Gastroesophageal sphincter (tissue), 4 donors: ENCODE data around the gene RNF144A. TPM values are rescaled to one million over a fixed set of nuclear protein-coding genes. Genes with fewer than 3 reads are reported as not detected.

ENCODE experiments used
- ATAC-seq: fragments of 150-250 bp; one replicate; pipeline ENCODE4 v1.9.1; 2016; ENCODE audit warnings: mild to moderate bottlenecking, moderate library complexity
- H3K27ac ChIP-seq, 4 donors: fragments of 200-600 bp; sonication (generic) in 3 of 4; 1 replicate in 3 of 4; 2 replicates in 1 of 4; pipeline ENCODE4 v1.5.1; 2016 to 2019
- H3K27me3 ChIP-seq: fragments of 200-600 bp; sonication (generic); one replicate; pipeline ENCODE4 v1.5.1; 2019
- H3K36me3 ChIP-seq, 2 donors: fragments of 200-600 bp; sonication (generic); one replicate each; pipeline ENCODE4 v1.5.1; 2019; ENCODE audit warnings: control low read depth in 1 of 2
- H3K4me1 ChIP-seq, 3 donors: fragments of 200-600 bp; sonication (generic); 1 replicate in 2 of 3; 2 replicates in 1 of 3; pipeline ENCODE4 v1.5.1; 2016 to 2019; ENCODE audit warnings: control low read depth in 2 of 3
- H3K4me3 ChIP-seq, 2 donors: fragments of 200-600 bp; sonication (generic); one replicate each; pipeline ENCODE4 v1.5.1; 2019; ENCODE audit warnings: mild to moderate bottlenecking in 1 of 2, moderate library complexity in 1 of 2
- H3K9me3 ChIP-seq, 3 donors: fragments of 200-600 bp; sonication (generic); one replicate each; pipeline ENCODE4 v1.5.1; 2017 to 2019; ENCODE audit warnings: control low read depth in 2 of 3
- CTCF ChIP-seq, 4 experiments: fragments of 200-600 bp in 2 of 4; fragments of 450-650 bp in 2 of 4; sonication (generic) in 1 of 4; IDR thresholded peaks; one replicate each; pipeline ENCODE4 v1.5.1; 2017 to 2019; ENCODE audit warnings: antibody characterized with exemption in 4 of 4, mild to moderate bottlenecking in 2 of 4, moderate library complexity in 2 of 4
- EP300 ChIP-seq: sonication (generic); formaldehyde crosslinking; IDR thresholded peaks from one replicate; pipeline ENCODE4 v1.6.1; 2017; ENCODE audit warnings: antibody characterized with exemption, mild to moderate bottlenecking
- POLR2A ChIP-seq, 2 donors: fragments of 450-650 bp; IDR thresholded peaks; one replicate each; pipeline ENCODE4 v1.6.1; 2017; ENCODE audit warnings: antibody characterized with exemption in 2 of 2, mild to moderate bottlenecking in 2 of 2, moderate library complexity in 1 of 2
- POLR2AphosphoS5 ChIP-seq: sonication (generic); formaldehyde crosslinking; IDR thresholded peaks from one replicate; pipeline ENCODE4 v1.6.1; 2017; ENCODE audit warnings: antibody characterized with exemption
- WGBS, 2 donors: methylation state at CpG; one replicate each; pipeline ENCODE4 v1.1.5; 2018; ENCODE audit warnings: low coverage in 1 of 2; 5-methylcytosine and 5-hydroxymethylcytosine counted together
- total RNA-seq, 4 donors: library from RNA; depleted of rRNA; stranded (reverse); fragments of >200 nt; gene quantifications; one replicate each; pipeline ENCODE4 v1.1.0, GENCODE V29; 2016

RNF144A gene
- total RNA-seq, 4 donors from 2014 or later = 7.2 to 12.9 (median 8.8) TPM

DNA sequence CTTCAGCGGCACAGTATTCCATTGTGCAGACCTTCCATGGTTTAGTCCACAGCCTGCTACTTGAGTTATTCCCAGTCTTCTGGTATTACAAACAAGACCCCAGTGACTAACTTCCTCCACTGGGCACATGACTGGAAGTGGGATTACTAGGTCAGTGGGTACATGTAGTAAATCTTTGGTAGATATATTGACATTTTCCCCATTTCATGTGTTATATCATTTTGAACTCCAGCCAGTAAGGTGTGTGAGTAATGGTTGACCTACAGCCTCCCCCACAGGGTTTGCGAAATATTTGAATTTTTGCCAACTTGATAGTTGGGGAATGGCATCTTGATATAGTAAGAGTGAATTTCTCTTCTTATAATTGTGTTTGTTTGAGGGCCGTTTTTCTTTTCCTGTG is 58.8 kb downstream of the RNF144A start:
- Histone ChIP-seq H3K4me3 (no peak overlapping the region), H3K4me1 (peaks cover 0 to 14% (median 0%) of the 10 kb centered on the region in 3 donors), H3K36me3 (no peaks in the 10 kb centered on the region), H3K27ac (no peak overlapping the region), H3K9me3 (no peaks in the 10 kb centered on the region), H3K27me3 (no peaks in the 10 kb centered on the region)
- ATAC-seq = no peak
- 86 to 97% methylated on average over 3 of the region's 3 CpGs for WGBS, 2 donors
- no peak for TF ChIP-seq CTCF (IDR thresholded peaks at IDR 0.05)
- TF ChIP-seq POLR2A (IDR thresholded peaks at IDR 0.05) = no peak
- TF ChIP-seq POLR2AphosphoS5 = no peak
- no peak for TF ChIP-seq EP300

GRCh38 chr2:6977113-6977741 is 60.0 kb downstream of the RNF144A start:
- 33 to 57% methylated on average over 9 of the region's 9 CpGs for WGBS, 2 donors
- peaks cover 0 to 14% (median 0%) of the 10 kb centered on the region in 3 donors for H3K4me1 ChIP-seq
- TF ChIP-seq POLR2A (IDR thresholded peaks at IDR 0.05) (no peak), CTCF (IDR thresholded peaks at IDR 0.05) (no peak), POLR2AphosphoS5 (no peak), EP300 (no peak)
- peak; percentile 78 for ATAC-seq
- H3K27me3 ChIP-seq = no peaks in the 10 kb centered on the region
- no peaks in the 10 kb centered on the region for H3K36me3 ChIP-seq
- H3K9me3 ChIP-seq = no peaks in the 10 kb centered on the region
- peak overlapping the region in 3 of 4 donors; percentile 12 to 50 (median 38) for H3K27ac ChIP-seq
- H3K4me3 ChIP-seq = no peak overlapping the region

GRCh38 chr2:6977786-6978185 is 60.6 kb downstream of the RNF144A start:
- ATAC-seq = no peak
- Histone ChIP-seq H3K9me3 (no peaks in the 10 kb centered on the region), H3K36me3 (no peaks in the 10 kb centered on the region), H3K4me3 (no peak overlapping the region), H3K27ac (peak overlapping the region in 3 of 4 donors; percentile 12 to 50 (median 38)), H3K27me3 (no peaks in the 10 kb centered on the region), H3K4me1 (peaks cover 0 to 17% (median 0%) of the 10 kb centered on the region in 3 donors)
- TF ChIP-seq EP300 (no peak), POLR2A (IDR thresholded peaks at IDR 0.05) (no peak), CTCF (IDR thresholded peaks at IDR 0.05) (no peak), POLR2AphosphoS5 (no peak)
- WGBS, 2 donors = 79 to 81% methylated on average over 3 to 4 of the region's 4 CpGs

DNA sequence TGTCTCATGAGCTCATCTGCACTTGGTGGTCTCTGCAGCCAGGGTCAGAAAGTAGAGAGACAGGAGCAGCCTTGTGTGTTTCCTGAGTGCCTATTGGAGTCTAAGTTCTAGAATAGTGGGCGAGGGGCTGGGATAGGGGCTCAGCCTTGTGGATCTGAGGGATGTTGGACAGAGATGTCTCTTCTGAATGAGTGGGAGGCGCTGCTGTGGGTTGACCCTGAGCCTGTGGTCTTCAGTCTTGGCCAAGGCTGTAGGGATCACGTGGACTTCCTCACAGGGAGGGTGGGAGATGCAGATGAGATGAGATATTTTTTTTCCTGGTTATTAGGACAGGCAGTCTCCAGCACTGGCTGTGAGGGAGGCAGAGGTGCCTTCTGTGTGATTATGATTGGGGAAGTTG is 61.8 kb downstream of the RNF144A start:
- Histone ChIP-seq H3K4me3 (no peak overlapping the region), H3K36me3 (no peaks in the 10 kb centered on the region), H3K27ac (no peak overlapping the region), H3K4me1 (peaks cover 0 to 27% (median 0%) of the 10 kb centered on the region in 3 donors), H3K9me3 (no peaks in the 10 kb centered on the region), H3K27me3 (no peaks in the 10 kb centered on the region)
- no peak for ATAC-seq
- WGBS, 2 donors = 100% methylated on average over 1 of the region's 3 CpGs; no CpG with 5 or more reads in 1 of the 2 donors
- no peak for TF ChIP-seq EP300
- TF ChIP-seq POLR2AphosphoS5 = no peak
- TF ChIP-seq CTCF (IDR thresholded peaks at IDR 0.05) = no peak
- TF ChIP-seq POLR2A (IDR thresholded peaks at IDR 0.05) = no peak

GRCh38 chr2:6982449-6982848 is 65.2 kb downstream of the RNF144A start:
- no peak for ATAC-seq
- WGBS, 2 donors = 73 to 76% methylated on average over 4 to 5 of the region's 5 CpGs
- TF ChIP-seq POLR2A (IDR thresholded peaks at IDR 0.05) (no peak), EP300 (no peak), POLR2AphosphoS5 (no peak), CTCF (IDR thresholded peaks at IDR 0.05) (no peak)

More at GRCh38 chr2:6982449-6982848, 65.2 kb downstream of the RNF144A start:
- Histone ChIP-seq H3K27me3 (no peaks in the 10 kb centered on the region), H3K4me1 (peaks cover 0 to 31% (median 0%) of the 10 kb centered on the region in 3 donors), H3K9me3 (no peaks in the 10 kb centered on the region), H3K4me3 (no peak overlapping the region), H3K27ac (no peak overlapping the region), H3K36me3 (no peaks in the 10 kb centered on the region)
